PC-9 (cell line): Measurements from ENCODE around the gene GRID2. TPM values are rescaled to one million over a fixed set of nuclear protein-coding genes. Genes with fewer than 3 reads are reported as not detected.

Experiments
- BruUV-seq: library from RNA; stranded (reverse); fragments of 400-500 nt; replicated peaks from 2 replicates; lab custom pipeline; 2021; lab: Mats Ljungman, UMichigan
- CTCF ChIA-PET: fragments of 300-600 bp; sonication (Branson Sonifier 250); formaldehyde crosslinking; loops from one replicate; lab custom pipeline; 2022; ENCODE audit warnings: antibody characterized with exemption; lab: Charles Lee
- POLR2A ChIA-PET: fragments of 300-600 bp; sonication (Branson Sonifier 250); formaldehyde crosslinking; loops from one replicate; lab custom pipeline; 2022; ENCODE audit warnings: antibody characterized with exemption; ENCODE audit not compliant: unreplicated experiment; lab: Charles Lee
- DNase-seq, 2 experiments: peaks; one replicate each; pipeline versions ENCODE4 v3.0.0 to v3.0.0-alpha.2; 2015 to 2022; ENCODE audit warnings: mixed read lengths in 1 of 2
- H2AFZ ChIP-seq: fragments of 200-600 bp; sonication (generic); 2 replicates; pipeline ENCODE4 v1.8.1; 2017; ENCODE audit warnings: antibody characterized with exemption
- H3F3A ChIP-seq: fragments of 200-600 bp; sonication (generic); 2 replicates; pipeline ENCODE4 v1.8.1; 2017; ENCODE audit warnings: antibody characterized with exemption, mild to moderate bottlenecking, low read depth; ENCODE audit not compliant: insufficient read depth
- H3K27ac ChIP-seq: fragments of 200-600 bp; sonication (generic); 2 replicates; pipeline ENCODE4 v1.6.1; 2016; ENCODE audit warnings: mixed run types
- H3K27me3 ChIP-seq: fragments of 200-600 bp; sonication (generic); 2 replicates; pipeline ENCODE4 v1.6.1; 2016; ENCODE audit warnings: low read depth, mixed run types; ENCODE audit not compliant: insufficient read depth
- H3K36me3 ChIP-seq: fragments of 200-600 bp; sonication (generic); 2 replicates; pipeline ENCODE4 v1.6.1; 2016; ENCODE audit warnings: low read depth, mixed run types
- H3K4me1 ChIP-seq: fragments of 200-600 bp; sonication (generic); replicated peaks from 2 replicates; pipeline ENCODE4 v1.6.1; 2016; ENCODE audit warnings: mixed run types; ENCODE audit not compliant: insufficient read depth
- H3K4me2 ChIP-seq: fragments of 200-600 bp; sonication (generic); 2 replicates; pipeline ENCODE4 v1.6.1; 2017; ENCODE audit warnings: mixed run types
- H3K4me3 ChIP-seq: fragments of 200-600 bp; sonication (generic); 2 replicates; pipeline ENCODE4 v1.6.1; 2016; ENCODE audit warnings: mixed run types
- H3K79me2 ChIP-seq: fragments of 200-600 bp; sonication (generic); 2 replicates; pipeline ENCODE4 v1.6.1; 2017; ENCODE audit warnings: low read depth, mixed run types
- H3K9me2 ChIP-seq: fragments of 200-600 bp; sonication (generic); 2 replicates; pipeline ENCODE4 v1.8.1; 2017; ENCODE audit warnings: mild to moderate bottlenecking; ENCODE audit not compliant: insufficient read depth
- H3K9me3 ChIP-seq: fragments of 200-600 bp; sonication (generic); 2 replicates; pipeline ENCODE4 v1.8.1; 2016; ENCODE audit warnings: low read depth; ENCODE audit not compliant: insufficient read depth
- H4K20me1 ChIP-seq: fragments of 200-600 bp; sonication (generic); 2 replicates; pipeline ENCODE4 v1.8.1; 2017; ENCODE audit not compliant: insufficient read depth
- EZH2 ChIP-seq: fragments of 200-600 bp; sonication (generic); IDR thresholded peaks from 2 replicates; pipeline ENCODE4 v1.8.0; 2017; ENCODE audit warnings: antibody characterized with exemption, low read depth
- intact Hi-C: fragments of 100-400 bp; cut with micrococcal nuclease; formaldehyde crosslinking; loops from one replicate; pipeline ENCODE4 v1.10.0; 2022; ENCODE audit not compliant: unreplicated experiment
- total RNA-seq: library from RNA; stranded (reverse); gene quantifications from 2 replicates; pipeline ENCODE4 v1.2.3, GENCODE V29; 2021
- TF ChIP-seq, protein P1 (sequence below): fragments of 200-600 bp; sonication (generic); conservative IDR thresholded peaks from 2 replicates; pipeline ENCODE4 v1.6.1; 2017; ENCODE audit warnings: mixed run types, antibody characterized with exemption, mild to moderate bottlenecking, moderate library complexity

GRID2 gene
- total RNA-seq, 1 experiment from 2014 or later: not detected

- no peaks in the 10 kb centered on the region for H3F3A ChIP-seq
- ChIA-PET CTCF (no interaction called here), POLR2A (no interaction called here)
- DNase-seq: no peak
- no peaks in the 10 kb centered on the region for H3K36me3 ChIP-seq
- H3K79me2 ChIP-seq: no peaks in the 10 kb centered on the region
- no TSS peak for BruUV-seq
- H3K27me3 ChIP-seq: no peaks in the 10 kb centered on the region
- no peaks in the 10 kb centered on the region for H4K20me1 ChIP-seq
- no peak overlapping the region for H3K4me2 ChIP-seq
- no peaks in the 10 kb centered on the region for H3K9me2 ChIP-seq
- H3K27ac ChIP-seq: no peak overlapping the region
- TF ChIP-seq, protein P1, sequence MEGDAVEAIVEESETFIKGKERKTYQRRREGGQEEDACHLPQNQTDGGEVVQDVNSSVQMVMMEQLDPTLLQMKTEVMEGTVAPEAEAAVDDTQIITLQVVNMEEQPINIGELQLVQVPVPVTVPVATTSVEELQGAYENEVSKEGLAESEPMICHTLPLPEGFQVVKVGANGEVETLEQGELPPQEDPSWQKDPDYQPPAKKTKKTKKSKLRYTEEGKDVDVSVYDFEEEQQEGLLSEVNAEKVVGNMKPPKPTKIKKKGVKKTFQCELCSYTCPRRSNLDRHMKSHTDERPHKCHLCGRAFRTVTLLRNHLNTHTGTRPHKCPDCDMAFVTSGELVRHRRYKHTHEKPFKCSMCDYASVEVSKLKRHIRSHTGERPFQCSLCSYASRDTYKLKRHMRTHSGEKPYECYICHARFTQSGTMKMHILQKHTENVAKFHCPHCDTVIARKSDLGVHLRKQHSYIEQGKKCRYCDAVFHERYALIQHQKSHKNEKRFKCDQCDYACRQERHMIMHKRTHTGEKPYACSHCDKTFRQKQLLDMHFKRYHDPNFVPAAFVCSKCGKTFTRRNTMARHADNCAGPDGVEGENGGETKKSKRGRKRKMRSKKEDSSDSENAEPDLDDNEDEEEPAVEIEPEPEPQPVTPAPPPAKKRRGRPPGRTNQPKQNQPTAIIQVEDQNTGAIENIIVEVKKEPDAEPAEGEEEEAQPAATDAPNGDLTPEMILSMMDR: 0 out of 2 replicates have a peak, but pooled peaks have one; percentile 23
- no peak for TF ChIP-seq EZH2
- H3K4me1 ChIP-seq: no peaks in the 10 kb centered on the region
- H2AFZ ChIP-seq: no peak overlapping the region
- intact Hi-C loops: no loop called here
- H3K4me3 ChIP-seq: no peak overlapping the region
- H3K9me3 ChIP-seq: no peaks in the 10 kb centered on the region
Measured at GRCh38 chr4:93710101-93710846, 1406.5 kb downstream of the GRID2 start.

DNA sequence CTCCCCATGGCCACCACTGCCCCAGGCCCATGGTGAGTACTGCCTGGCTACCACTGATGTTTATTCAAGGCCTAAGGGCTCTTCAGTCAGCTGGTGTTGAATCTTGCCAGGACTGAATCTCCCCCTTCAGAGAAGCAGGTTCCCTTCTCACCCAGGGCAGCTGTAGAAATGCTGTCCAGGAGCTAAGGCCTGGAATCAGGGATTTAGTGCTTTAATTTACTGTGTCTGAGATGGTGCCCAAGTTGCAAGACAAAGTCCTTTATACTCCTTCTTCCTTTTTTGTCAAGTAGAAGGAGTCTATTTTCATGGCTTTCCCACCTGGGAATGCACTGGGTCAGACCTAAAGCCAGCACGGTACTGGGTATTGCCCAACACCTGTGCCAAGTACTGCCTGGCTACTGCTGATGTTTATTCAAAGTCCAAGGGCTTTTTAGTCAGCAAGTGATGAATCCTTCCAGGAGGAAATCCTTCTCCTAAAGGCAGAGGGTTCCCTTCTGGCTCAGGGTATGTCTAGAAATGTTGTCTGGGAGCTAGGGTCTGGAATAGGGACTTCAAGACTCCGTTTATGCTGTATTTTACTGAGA lies 1407.2 kb downstream of the GRID2 start:
- Histone ChIP-seq H3K79me2 (no peaks in the 10 kb centered on the region), H3K27ac (no peak overlapping the region), H3K4me3 (no peak overlapping the region), H3F3A (no peaks in the 10 kb centered on the region), H3K27me3 (no peaks in the 10 kb centered on the region), H3K4me1 (no peaks in the 10 kb centered on the region), H4K20me1 (no peaks in the 10 kb centered on the region), H2AFZ (no peak overlapping the region), H3K36me3 (no peaks in the 10 kb centered on the region), H3K9me2 (no peaks in the 10 kb centered on the region), H3K9me3 (no peaks in the 10 kb centered on the region), H3K4me2 (no peak overlapping the region)
- CTCF ChIA-PET: no interaction called here
- no peak for TF ChIP-seq EZH2
- TF ChIP-seq, protein P1: no peak
- intact Hi-C loops: no loop called here
- POLR2A ChIA-PET: interaction anchor here (0.5 kb wide), 1 partner anchor 187 kb away, joined by 3 read pairs; no protein-coding TSS in a partner anchor
- no peak for DNase-seq
- BruUV-seq: no TSS peak

DNA sequence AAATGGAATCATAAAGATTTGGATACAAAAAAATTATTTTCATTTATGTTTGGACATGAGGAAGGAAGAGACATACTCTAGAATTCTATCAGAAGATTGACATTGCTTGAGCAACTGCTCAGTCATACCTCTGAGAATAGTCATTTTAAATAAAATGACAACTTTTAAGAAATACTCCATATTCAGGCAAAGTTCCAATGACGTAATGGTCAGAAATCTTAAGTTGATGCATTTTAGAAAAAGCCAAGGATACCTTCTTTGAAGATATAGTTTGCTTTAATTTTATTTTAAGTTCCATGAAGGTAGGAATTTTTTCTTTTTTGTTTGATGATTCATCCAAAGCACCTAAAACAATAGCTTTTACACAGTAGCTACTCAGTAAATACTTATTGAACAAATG lies 1414.5 kb downstream of the GRID2 start:
- TF ChIP-seq, protein P1: no peak
- no peak for TF ChIP-seq EZH2
- Histone ChIP-seq H3K27ac (no peak overlapping the region), H3K9me3 (no peaks in the 10 kb centered on the region), H3K4me3 (no peak overlapping the region), H3F3A (no peaks in the 10 kb centered on the region), H3K4me1 (no peaks in the 10 kb centered on the region), H3K79me2 (no peaks in the 10 kb centered on the region), H3K27me3 (no peaks in the 10 kb centered on the region), H3K9me2 (no peaks in the 10 kb centered on the region), H2AFZ (no peak overlapping the region), H4K20me1 (no peaks in the 10 kb centered on the region), H3K36me3 (no peaks in the 10 kb centered on the region), H3K4me2 (no peak overlapping the region)
- no TSS peak for BruUV-seq
- ChIA-PET POLR2A (no interaction called here), CTCF (no interaction called here)
- DNase-seq: no peak
- intact Hi-C loops: no loop called here
